Adrenal gland (tissue), 12 donors: ENCODE results near the gene DFFB. TPM values are rescaled to one million over a fixed set of nuclear protein-coding genes. Genes with fewer than 3 reads are reported as not detected.

Experiments
- DNase-seq, 7 donors: peaks; one replicate each; pipeline ENCODE4 v3.0.0-alpha.2; 2019 to 2020
- H3K27ac ChIP-seq, 5 donors: fragments of 200-600 bp; sonication (generic) in 4 of 5; 1 replicate in 3 of 5; 2 replicates in 2 of 5; pipeline versions ENCODE4 v1.5.1 to v1.8.0; 2016 to 2020; ENCODE audit warnings: mild to moderate bottlenecking in 1 of 5
- H3K27me3 ChIP-seq: fragments of 200-600 bp; 2 replicates; pipeline ENCODE4 v1.8.0; 2021
- H3K36me3 ChIP-seq, 2 donors: fragments of 200-600 bp; replicated peaks in 1 of 2; 1 replicate in 1 of 2; 2 replicates in 1 of 2; pipeline versions ENCODE4 v1.5.1 to v1.8.0; 2018 to 2022
- H3K4me1 ChIP-seq, 2 donors: fragments of 200-600 bp; replicated peaks in 1 of 2; 1 replicate in 1 of 2; 2 replicates in 1 of 2; pipeline versions ENCODE4 v1.5.1 to v1.8.0; 2018 to 2021
- H3K4me3 ChIP-seq, 4 donors: fragments of 200-600 bp; sonication (generic) in 3 of 4; one replicate each; pipeline ENCODE4 v1.5.1; 2016 to 2018
- H3K9me3 ChIP-seq, 3 donors: fragments of 200-600 bp; sonication (generic) in 1 of 3; replicated peaks in 1 of 3; 1 replicate in 2 of 3; 2 replicates in 1 of 3; pipeline versions ENCODE4 v1.5.1 to v1.8.0; 2016 to 2021
- CTCF ChIP-seq, 6 experiments: fragments of 450-650 bp in 4 of 6; fragments of 200-600 bp in 2 of 6; sonication (generic) in 1 of 6; IDR thresholded peaks; 1 replicate in 5 of 6; 2 replicates in 1 of 6; pipeline versions ENCODE4 v1.5.1 to v1.8.0; 2016 to 2021; ENCODE audit warnings: antibody characterized with exemption in 6 of 6, mild to moderate bottlenecking in 2 of 6, moderate library complexity in 1 of 6
- POLR2A ChIP-seq, 2 donors: fragments of 450-650 bp; IDR thresholded peaks; one replicate each; pipeline ENCODE4 v1.6.1; 2017; ENCODE audit warnings: antibody characterized with exemption in 2 of 2, mild to moderate bottlenecking in 2 of 2, moderate library complexity in 1 of 2
- WGBS, 4 donors: extraction: QIAGEN DNeasy Blood & Tissue Kit in 2 of 4; methylation state at CpG; one replicate each; pipeline versions ENCODE4 v1.1.5 to v1.1.7; 2013 to 2017; 5-methylcytosine and 5-hydroxymethylcytosine counted together
- intact Hi-C, 2 donors: fragments of 100-400 bp; cut with DNase I; formaldehyde crosslinking; loops; one replicate each; pipeline versions ENCODE4 v1.14.1 to v1.15.0; 2022 to 2023
- polyA plus RNA-seq, 3 donors: library from polyadenylated mRNA; stranded (reverse); fragments of 200-250 nt in 2 of 3; fragments of 350-450 nt in 1 of 3; fragmentation: Illumina TruSeq in 1 of 3; extraction: RNeasy Lipid Tissue Mini Kit (QIAGEN cat#74804) in 1 of 3; gene quantifications; one replicate each; pipeline ENCODE4 v1.2.3, GENCODE V29; 2013 to 2014
- total RNA-seq, 9 donors: library from RNA; depleted of rRNA in 4 of 9; stranded (reverse); fragments of >200 nt in 4 of 9; fragments of 120-200 nt in 1 of 9; fragmentation: NEBNext Ultra II Directional in 1 of 9; extraction: Animal tissue kit (Norgen Biotek cat#: 25700) in 1 of 9; gene quantifications; one replicate each; pipeline versions ENCODE4 v1.1.0 to v1.2.4, GENCODE V29; 2013 to 2023
- donor health status: healthy with polysubstance abuse.
- donor health status: Bipolar disorder and iron deficiency.
- donor health status: DM: yes; HTN: yes; CAD: no.
- donor health status: DM: no; HTN: no; CAD: no.
- donor health status: DM: no; HTN: no; CAD: no.
- donor health status: DM: yes; HTN: yes; CAD: no.

The DFFB gene
- total and polyA plus RNA-seq, 12 donors, result 1.8 to 13.4 (median 5.2) TPM

- TF ChIP-seq POLR2A (IDR thresholded peaks at IDR 0.05) (no peak), CTCF (IDR thresholded peaks at IDR 0.05) (no peak)
- 41 to 50% (median 45%) methylated on average over 2 of the region's 2 CpGs for WGBS, 4 donors
- no peak overlapping the region for H3K4me3 ChIP-seq
- peaks cover 0 to 24% of the 10 kb centered on the region in 2 donors for H3K36me3 ChIP-seq
- H3K27ac ChIP-seq, result no peak overlapping the region
- H3K27me3 ChIP-seq, result no peaks in the 10 kb centered on the region
- intact Hi-C loops, result no loop called here
- DNase-seq, result no peak
- H3K4me1 ChIP-seq, result no peaks in the 10 kb centered on the region
- H3K9me3 ChIP-seq, result no peaks in the 10 kb centered on the region
Observed at GRCh38 chr1:3811595-3811911, 45.7 kb upstream of the DFFB start.

DNA sequence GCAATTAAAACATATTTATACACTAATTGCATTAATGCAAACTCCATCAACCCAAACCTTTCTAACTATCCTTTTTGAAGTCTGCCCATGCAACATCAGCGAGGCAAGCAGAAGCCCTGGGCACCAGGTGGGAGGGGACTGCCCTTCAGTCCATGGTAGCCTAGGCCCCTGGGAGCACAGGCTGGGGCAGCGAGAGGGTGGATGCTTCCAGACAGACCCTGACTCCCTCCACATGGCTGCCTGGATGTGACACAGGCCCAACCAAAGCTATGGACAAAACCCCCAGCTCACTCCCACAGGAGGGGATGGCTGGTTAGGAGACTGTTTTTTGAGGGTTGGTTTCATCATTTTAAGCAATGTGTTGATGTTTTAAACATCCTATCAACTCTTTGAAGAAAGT is 43.2 kb upstream of the DFFB start:
- peaks cover 0 to 27% of the 10 kb centered on the region in 2 donors for H3K36me3 ChIP-seq
- 93 to 97% (median 95%) methylated on average over 2 of the region's 2 CpGs for WGBS, 4 donors
- no peaks in the 10 kb centered on the region for H3K9me3 ChIP-seq
- intact Hi-C loops, result no loop called here
- no peak for DNase-seq
- no peak overlapping the region for H3K4me3 ChIP-seq
- H3K27me3 ChIP-seq, result no peaks in the 10 kb centered on the region
- TF ChIP-seq POLR2A (IDR thresholded peaks at IDR 0.05) (no peak), CTCF (IDR thresholded peaks at IDR 0.05) (no peak)
- H3K27ac ChIP-seq, result no peak overlapping the region
- no peaks in the 10 kb centered on the region for H3K4me1 ChIP-seq

GRCh38 chr1:3814771-3815561 is 42.3 kb upstream of the DFFB start:
- TF ChIP-seq POLR2A (IDR thresholded peaks at IDR 0.05) (no peak), CTCF (IDR thresholded peaks at IDR 0.05) (no peak)
- H3K36me3 ChIP-seq, result peaks cover 0 to 30% of the 10 kb centered on the region in 2 donors
- no peak overlapping the region for H3K27ac ChIP-seq
- no peaks in the 10 kb centered on the region for H3K27me3 ChIP-seq
- no peak overlapping the region for H3K4me3 ChIP-seq
- no peak for DNase-seq
- intact Hi-C loops, result no loop called here
- no peaks in the 10 kb centered on the region for H3K4me1 ChIP-seq
- WGBS, 4 donors, result 90 to 97% (median 92%) methylated on average over 27 to 42 of the region's 42 CpGs
- H3K9me3 ChIP-seq, result no peaks in the 10 kb centered on the region

DNA sequence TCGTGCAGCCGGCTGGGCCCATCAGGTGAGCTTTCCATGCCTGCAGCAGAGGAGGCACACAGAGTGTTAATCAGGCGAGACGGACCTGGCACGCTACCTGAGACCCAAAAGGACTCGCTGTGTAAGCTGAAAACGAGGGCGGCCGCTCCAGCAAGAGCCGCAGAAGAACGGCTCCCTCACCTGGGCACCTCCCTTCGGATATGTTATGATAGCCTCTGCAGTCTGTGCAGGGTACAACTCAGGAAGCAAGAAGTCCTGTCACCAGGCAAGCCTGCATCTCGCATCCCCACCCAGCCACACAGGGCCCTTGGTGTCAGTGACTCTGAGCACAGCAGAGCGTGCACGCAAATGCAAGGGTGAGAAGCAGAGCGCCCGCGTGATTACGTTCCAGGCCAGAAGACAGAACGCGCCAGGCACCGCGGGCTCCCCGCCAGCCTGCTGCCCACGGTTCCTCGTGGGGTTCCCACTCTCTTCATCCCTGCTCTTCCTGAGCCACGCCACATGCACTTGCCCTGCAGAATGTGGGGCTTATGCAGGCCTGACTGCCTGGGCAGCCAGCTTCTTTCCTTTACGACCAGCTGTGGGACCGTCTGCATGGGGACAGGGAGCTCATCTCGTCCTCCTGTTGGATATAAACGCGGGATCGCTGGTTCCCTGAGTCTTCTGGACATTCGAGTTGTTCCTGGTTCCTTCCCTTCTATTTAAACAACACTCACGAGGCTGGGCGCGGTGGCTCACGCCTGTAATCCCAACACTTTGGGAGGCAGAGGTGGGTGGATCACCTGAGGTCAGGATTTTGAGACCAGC is 40.7 kb upstream of the DFFB start:
- Histone ChIP-seq H3K27me3 (no peaks in the 10 kb centered on the region), H3K4me3 (no peak overlapping the region), H3K27ac (no peak overlapping the region), H3K9me3 (no peaks in the 10 kb centered on the region), H3K36me3 (peaks cover 0 to 46% of the 10 kb centered on the region in 2 donors), H3K4me1 (no peaks in the 10 kb centered on the region)
- WGBS, 4 donors, result 89 to 92% (median 91%) methylated on average over 18 to 38 of the region's 38 CpGs
- intact Hi-C loops, result no loop called here
- TF ChIP-seq POLR2A (IDR thresholded peaks at IDR 0.05), result no peak
- no peak for TF ChIP-seq CTCF (IDR thresholded peaks at IDR 0.05)
- no peak for DNase-seq
